ENCODE data around the gene ANKRD27. TPM values are rescaled to one million over a fixed set of nuclear protein-coding genes. Genes with fewer than 3 reads are reported as not detected.

Gene ANKRD27
- polyA plus RNA-seq, 1 of the 3 experiments (the other 2 are of a cell fraction): 16.5 TPM

DNA sequence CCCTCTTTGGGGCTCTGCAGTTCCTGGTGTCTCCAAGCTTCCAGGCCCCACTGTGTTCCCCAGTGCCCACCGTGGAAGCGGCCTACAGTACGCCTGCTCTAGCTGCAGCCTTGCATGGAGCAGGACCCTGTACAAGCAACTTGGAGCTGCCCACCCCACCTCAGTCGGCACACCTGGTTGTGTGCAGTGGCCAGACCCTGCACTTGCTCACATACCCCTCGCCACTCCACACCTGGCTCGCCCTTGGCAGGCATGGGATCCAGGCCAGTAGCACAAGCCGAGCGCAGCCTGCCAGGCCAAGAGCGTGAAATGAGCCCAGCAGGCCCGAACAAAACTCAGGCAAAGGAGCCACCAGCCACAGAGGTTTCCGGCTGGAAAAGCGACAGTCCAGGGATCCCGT lies 36.4 kb downstream of the ANKRD27 start (continued):
- TF ChIP-seq, protein P1, sequence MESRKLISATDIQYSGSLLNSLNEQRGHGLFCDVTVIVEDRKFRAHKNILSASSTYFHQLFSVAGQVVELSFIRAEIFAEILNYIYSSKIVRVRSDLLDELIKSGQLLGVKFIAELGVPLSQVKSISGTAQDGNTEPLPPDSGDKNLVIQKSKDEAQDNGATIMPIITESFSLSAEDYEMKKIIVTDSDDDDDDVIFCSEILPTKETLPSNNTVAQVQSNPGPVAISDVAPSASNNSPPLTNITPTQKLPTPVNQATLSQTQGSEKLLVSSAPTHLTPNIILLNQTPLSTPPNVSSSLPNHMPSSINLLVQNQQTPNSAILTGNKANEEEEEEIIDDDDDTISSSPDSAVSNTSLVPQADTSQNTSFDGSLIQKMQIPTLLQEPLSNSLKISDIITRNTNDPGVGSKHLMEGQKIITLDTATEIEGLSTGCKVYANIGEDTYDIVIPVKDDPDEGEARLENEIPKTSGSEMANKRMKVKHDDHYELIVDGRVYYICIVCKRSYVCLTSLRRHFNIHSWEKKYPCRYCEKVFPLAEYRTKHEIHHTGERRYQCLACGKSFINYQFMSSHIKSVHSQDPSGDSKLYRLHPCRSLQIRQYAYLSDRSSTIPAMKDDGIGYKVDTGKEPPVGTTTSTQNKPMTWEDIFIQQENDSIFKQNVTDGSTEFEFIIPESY (IDR thresholded peaks at IDR 0.05; ENCODE audit: borderline replicate concordance, low read depth): no peak
- TF ChIP-seq NFIC (IDR thresholded peaks at IDR 0.05; ENCODE audit: borderline replicate concordance) (no peak), GABPA (IDR thresholded peaks at IDR 0.05; ENCODE audit: low read depth) (no peak), MXI1 (IDR thresholded peaks at IDR 0.05; ENCODE audit: low read depth, low read length) (no peak), RXRA (IDR thresholded peaks at IDR 0.05; ENCODE audit: borderline replicate concordance, low read depth) (no peak)

DNA sequence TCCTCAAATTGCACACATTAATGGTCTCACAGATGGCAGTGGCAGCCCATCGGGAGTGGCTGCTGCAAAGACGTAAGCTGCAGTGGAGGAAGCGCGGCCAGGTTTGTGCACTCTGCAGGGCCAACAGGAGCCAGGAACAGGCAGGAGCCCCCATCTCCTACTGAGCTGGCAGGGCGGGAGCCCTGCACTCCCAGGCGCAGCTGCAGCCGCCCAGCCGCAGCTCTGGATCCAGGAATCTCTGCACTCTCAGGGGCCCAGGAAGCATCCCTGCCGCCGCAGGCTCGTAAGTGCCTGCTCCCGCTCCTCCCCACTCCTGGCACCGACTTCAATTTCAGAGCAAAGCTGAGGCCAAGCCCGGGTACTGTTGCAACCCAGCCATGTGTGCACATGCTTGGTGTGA lies 37.5 kb downstream of the ANKRD27 start:
- H4K20me1 ChIP-seq (ENCODE audit: insufficient read depth): no peaks in the 10 kb centered on the region
- H3K36me3 ChIP-seq (replicated peaks in 1 of 2; ENCODE audit: control insufficient read depth in 1 of 2, insufficient read depth in 2 of 2, low read length in 1 of 2): peaks cover 24 to 44% of the 10 kb centered on the region in 2 experiments
- no peaks in the 10 kb centered on the region for H3K4me1 ChIP-seq (ENCODE audit: control insufficient read depth in 1 of 2, insufficient read depth in 2 of 2, low read depth in 1 of 2, low read length in 1 of 2)
- H3K9me3 ChIP-seq: no peaks in the 10 kb centered on the region
- no peak for DNase-seq
- no peak overlapping the region for H2AFZ ChIP-seq (ENCODE audit: low read depth)
- WGBS (ENCODE audit: low lambda C conversion rate): 93% methylated on average over 7 of the region's 14 CpGs
- no peaks in the 10 kb centered on the region for H3F3A ChIP-seq (replicated peaks; ENCODE audit: insufficient read depth)
- no peak overlapping the region for H3K4me3 ChIP-seq (ENCODE audit: low read depth in 2 of 2, low read length in 1 of 2)
- ChIA-PET CTCF (no interaction called here), POLR2A (no interaction called here)
- no peak overlapping the region for H3K9ac ChIP-seq
- TF ChIP-seq MEF2A (IDR thresholded peaks at IDR 0.05; ENCODE audit: borderline replicate concordance, low read depth) (no peak), TCF12 (IDR thresholded peaks at IDR 0.05) (no peak), YY1 (IDR thresholded peaks at IDR 0.05; ENCODE audit: low read depth) (no peak), RFX5 (IDR thresholded peaks at IDR 0.05; ENCODE audit: low read length) (no peak), GATA2 (CRISPR knock-in tag; IDR thresholded peaks at IDR 0.05) (no peak), SMC3 (IDR thresholded peaks at IDR 0.05; ENCODE audit: low read depth, low read length) (no peak), NFIC (IDR thresholded peaks at IDR 0.05; ENCODE audit: borderline replicate concordance) (no peak), TAF1 (IDR thresholded peaks at IDR 0.05; ENCODE audit: borderline replicate concordance, low read depth, low read length) (no peak), FOSL2 (IDR thresholded peaks at IDR 0.05; ENCODE audit: borderline replicate concordance, low read depth) (no peak), CHD2 (IDR thresholded peaks at IDR 0.05; ENCODE audit: low read length, partially characterized antibody) (no peak), TEAD4 (IDR thresholded peaks at IDR 0.05; ENCODE audit: borderline replicate concordance, insufficient read depth) (no peak)
- H3K4me2 ChIP-seq: no peak overlapping the region
- no peaks in the 10 kb centered on the region for H3K9me2 ChIP-seq
- H3K27ac ChIP-seq (ENCODE audit: low read depth in 2 of 2, low read length in 1 of 2): no peak overlapping the region
- H3K79me2 ChIP-seq (ENCODE audit: insufficient read depth): no peaks in the 10 kb centered on the region
- H3K27me3 ChIP-seq (ENCODE audit: insufficient read depth): no peaks in the 10 kb centered on the region

DNA sequence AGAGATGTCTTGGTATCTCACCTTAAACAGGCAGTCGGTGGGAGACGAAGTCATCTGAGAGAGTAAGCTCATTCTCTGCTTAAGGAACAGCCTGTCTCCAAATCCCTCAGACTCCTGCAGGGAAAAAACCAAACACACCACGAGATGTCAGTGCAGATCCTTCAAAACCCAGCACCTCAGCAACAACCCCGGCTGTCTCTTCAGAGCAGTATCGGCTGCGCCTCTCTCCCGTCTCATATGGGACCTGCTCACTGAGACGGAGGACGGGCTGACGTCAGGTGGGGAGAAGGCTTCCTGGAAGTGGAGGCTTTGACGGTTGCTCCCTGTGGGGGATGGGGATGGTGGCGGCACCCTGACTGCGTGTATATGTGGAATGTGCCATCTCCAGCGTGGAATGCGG lies 43.6 kb downstream of the ANKRD27 start:
- H3K9me2 ChIP-seq: no peaks in the 10 kb centered on the region
- no peak overlapping the region for H3K9ac ChIP-seq
- ChIA-PET POLR2A (no interaction called here), CTCF (no interaction called here)
- no peak overlapping the region for H3K4me3 ChIP-seq (ENCODE audit: low read depth in 2 of 2, low read length in 1 of 2)
- no peak overlapping the region for H3K4me2 ChIP-seq
- H3K9me3 ChIP-seq: no peaks in the 10 kb centered on the region
- no peak for DNase-seq
- H4K20me1 ChIP-seq (ENCODE audit: insufficient read depth): no peaks in the 10 kb centered on the region
- no peaks in the 10 kb centered on the region for H3K27me3 ChIP-seq (ENCODE audit: insufficient read depth)
- no peak overlapping the region for H2AFZ ChIP-seq (ENCODE audit: low read depth)
- TF ChIP-seq ELF1 (IDR thresholded peaks at IDR 0.05): no peak
- TF ChIP-seq TEAD4 (IDR thresholded peaks at IDR 0.05; ENCODE audit: borderline replicate concordance, insufficient read depth): no peak
- TF ChIP-seq POLR2AphosphoS5 (IDR thresholded peaks at IDR 0.05; ENCODE audit: low read depth, low read length): no peak
- TF ChIP-seq, protein P2, sequence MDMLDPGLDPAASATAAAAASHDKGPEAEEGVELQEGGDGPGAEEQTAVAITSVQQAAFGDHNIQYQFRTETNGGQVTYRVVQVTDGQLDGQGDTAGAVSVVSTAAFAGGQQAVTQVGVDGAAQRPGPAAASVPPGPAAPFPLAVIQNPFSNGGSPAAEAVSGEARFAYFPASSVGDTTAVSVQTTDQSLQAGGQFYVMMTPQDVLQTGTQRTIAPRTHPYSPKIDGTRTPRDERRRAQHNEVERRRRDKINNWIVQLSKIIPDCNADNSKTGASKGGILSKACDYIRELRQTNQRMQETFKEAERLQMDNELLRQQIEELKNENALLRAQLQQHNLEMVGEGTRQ (IDR thresholded peaks at IDR 0.05; ENCODE audit: borderline replicate concordance, low read depth, low read length): no peak
- no peak for TF ChIP-seq FOXM1 (IDR thresholded peaks at IDR 0.05; ENCODE audit: low read depth)
- TF ChIP-seq SIN3A (IDR thresholded peaks at IDR 0.05; ENCODE audit: borderline replicate concordance, low read depth, low read length): no peak
- TF ChIP-seq GATA2 (CRISPR knock-in tag; IDR thresholded peaks at IDR 0.05): no peak
- TF ChIP-seq, protein P3, sequence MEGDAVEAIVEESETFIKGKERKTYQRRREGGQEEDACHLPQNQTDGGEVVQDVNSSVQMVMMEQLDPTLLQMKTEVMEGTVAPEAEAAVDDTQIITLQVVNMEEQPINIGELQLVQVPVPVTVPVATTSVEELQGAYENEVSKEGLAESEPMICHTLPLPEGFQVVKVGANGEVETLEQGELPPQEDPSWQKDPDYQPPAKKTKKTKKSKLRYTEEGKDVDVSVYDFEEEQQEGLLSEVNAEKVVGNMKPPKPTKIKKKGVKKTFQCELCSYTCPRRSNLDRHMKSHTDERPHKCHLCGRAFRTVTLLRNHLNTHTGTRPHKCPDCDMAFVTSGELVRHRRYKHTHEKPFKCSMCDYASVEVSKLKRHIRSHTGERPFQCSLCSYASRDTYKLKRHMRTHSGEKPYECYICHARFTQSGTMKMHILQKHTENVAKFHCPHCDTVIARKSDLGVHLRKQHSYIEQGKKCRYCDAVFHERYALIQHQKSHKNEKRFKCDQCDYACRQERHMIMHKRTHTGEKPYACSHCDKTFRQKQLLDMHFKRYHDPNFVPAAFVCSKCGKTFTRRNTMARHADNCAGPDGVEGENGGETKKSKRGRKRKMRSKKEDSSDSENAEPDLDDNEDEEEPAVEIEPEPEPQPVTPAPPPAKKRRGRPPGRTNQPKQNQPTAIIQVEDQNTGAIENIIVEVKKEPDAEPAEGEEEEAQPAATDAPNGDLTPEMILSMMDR (IDR thresholded peaks at IDR 0.05): no peak
- no peaks in the 10 kb centered on the region for H3K79me2 ChIP-seq (ENCODE audit: insufficient read depth)
- 92% methylated on average over 13 of the region's 15 CpGs for WGBS (ENCODE audit: low lambda C conversion rate)
- no peak overlapping the region for H3K27ac ChIP-seq (ENCODE audit: low read depth in 2 of 2, low read length in 1 of 2)
- H3F3A ChIP-seq (replicated peaks; ENCODE audit: insufficient read depth): no peaks in the 10 kb centered on the region
- H3K4me1 ChIP-seq (ENCODE audit: control insufficient read depth in 1 of 2, insufficient read depth in 2 of 2, low read depth in 1 of 2, low read length in 1 of 2): peaks cover 0 to 11% of the 10 kb centered on the region in 2 experiments; a peak in 1 of 4 replicates
- peaks cover 13% of the 10 kb centered on the region in 2 experiments for H3K36me3 ChIP-seq (replicated peaks in 1 of 2; ENCODE audit: control insufficient read depth in 1 of 2, insufficient read depth in 2 of 2, low read length in 1 of 2)

Measured in SK-N-SH (cell line).